ENCODE results near the gene ATG9B.

The ATG9B gene

GRCh38 chr7:150975536-150976319 is 48.6 kb downstream of the ATG9B start:
- no peaks in the 10 kb centered on the region for H3K9me3 Mint-ChIP-seq
- CTCF ChIA-PET, result interaction anchor here (1.1 to 3.1 kb wide), 8 partner anchors 10 to 353 kb away, joined by 3 to 16 read pairs (median 5); no protein-coding TSS in a partner anchor
- no peak for DNase-seq
- peaks cover 73% of the 10 kb centered on the region for H3K27me3 Mint-ChIP-seq
- peaks cover 52% of the 10 kb centered on the region for H3K4me1 Mint-ChIP-seq
- H3K36me3 Mint-ChIP-seq, result peaks cover 5% of the 10 kb centered on the region
- H3K27ac Mint-ChIP-seq, result peak overlapping the region; percentile 76
- peak overlapping the region; percentile 70 for H3K4me3 Mint-ChIP-seq

DNA sequence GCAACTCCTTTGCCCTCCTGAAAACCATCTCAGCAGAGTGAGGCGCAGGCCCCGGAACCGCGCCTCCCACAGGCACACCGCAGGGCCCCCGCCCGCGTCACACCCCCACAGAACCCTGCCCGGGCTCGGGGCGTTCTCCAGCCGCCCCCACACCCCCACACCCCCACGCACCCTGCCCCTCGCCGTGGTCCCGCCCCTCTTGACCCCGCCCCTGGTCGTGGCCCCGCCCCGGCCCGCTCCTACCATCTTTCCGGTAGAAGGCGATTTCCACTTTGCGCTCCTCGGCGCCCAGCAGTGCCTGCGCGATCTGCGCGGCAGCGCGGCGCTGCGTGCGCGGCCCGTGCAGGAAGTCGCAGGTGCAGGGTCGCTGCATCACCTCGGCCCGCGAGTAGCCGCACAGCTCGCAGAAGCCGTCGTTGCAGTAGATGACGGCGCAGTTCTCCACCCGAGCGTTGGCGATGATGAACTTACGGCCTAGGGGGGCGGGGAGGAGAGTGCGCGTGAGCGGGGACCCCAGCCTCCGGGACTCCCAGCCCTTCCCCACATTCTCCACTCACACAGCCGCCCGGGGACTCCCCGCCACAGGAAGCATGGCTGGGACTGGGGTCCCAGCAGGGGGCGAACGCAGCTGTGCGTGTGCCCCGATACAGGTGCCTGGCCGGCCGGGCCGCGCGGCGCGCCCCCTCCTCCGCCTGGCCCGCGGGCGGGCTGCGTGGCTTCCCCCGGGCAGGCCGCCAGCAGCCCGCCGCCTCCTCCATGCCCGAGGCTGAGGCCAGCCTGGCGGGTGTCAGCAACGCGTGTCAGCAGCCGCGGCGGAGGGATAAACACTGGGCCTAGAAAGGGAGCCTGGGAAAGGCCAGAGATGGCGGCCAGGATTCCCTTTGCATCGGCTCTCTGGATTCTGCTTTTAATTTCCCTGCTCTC is 49.6 kb downstream of the ATG9B start:
- DNase-seq, result peak; percentile 89
- Mint-ChIP-seq H3K36me3 (peaks cover 5% of the 10 kb centered on the region), H3K9me3 (no peaks in the 10 kb centered on the region), H3K27me3 (peaks cover 73% of the 10 kb centered on the region), H3K4me1 (peaks cover 56% of the 10 kb centered on the region), H3K4me3 (peak overlapping the region; percentile 78), H3K27ac (peak overlapping the region; percentile 84)
- CTCF ChIA-PET, result interaction anchor here (1.0 to 3.1 kb wide), 8 partner anchors 11 to 352 kb away, joined by 3 to 16 read pairs (median 3); no protein-coding TSS in a partner anchor

- H3K36me3 Mint-ChIP-seq, result peaks cover 5% of the 10 kb centered on the region
- peaks cover 60% of the 10 kb centered on the region for H3K4me1 Mint-ChIP-seq
- no peaks in the 10 kb centered on the region for H3K9me3 Mint-ChIP-seq
- peak overlapping the region; percentile 78 for H3K4me3 Mint-ChIP-seq
- DNase-seq, result peak; percentile 62
- peak overlapping the region; percentile 82 for H3K27ac Mint-ChIP-seq
- CTCF ChIA-PET, result interaction anchor here (1.0 to 3.1 kb wide), 8 partner anchors 10 to 273 kb away, joined by 3 to 16 read pairs (median 6); no protein-coding TSS in a partner anchor
- H3K27me3 Mint-ChIP-seq, result peaks cover 72% of the 10 kb centered on the region
These were observed 50.5 kb downstream of the ATG9B start for GRCh38 chr7:150973571-150974451.

DNA sequence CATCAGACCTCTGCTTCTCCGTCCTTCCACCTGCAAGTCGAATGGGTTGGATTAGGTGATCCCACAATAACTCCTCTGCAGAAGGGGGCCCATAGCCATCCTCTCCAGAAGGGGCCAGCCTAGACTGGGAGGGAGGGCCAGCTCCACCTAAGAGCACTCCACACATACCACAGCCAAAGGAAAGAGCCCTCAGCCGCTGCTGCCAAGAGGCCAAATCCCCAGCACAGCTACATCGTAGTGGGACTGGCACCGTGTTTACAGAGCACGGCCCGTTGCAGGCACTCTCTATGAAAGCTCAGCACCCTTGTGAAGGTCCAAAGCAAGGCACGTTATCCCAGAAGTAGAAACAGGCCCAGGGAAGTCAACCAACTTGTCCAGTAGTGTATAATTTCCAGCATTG is 51.6 kb downstream of the ATG9B start:
- Mint-ChIP-seq H3K4me1 (peaks cover 62% of the 10 kb centered on the region), H3K27ac (no peak overlapping the region), H3K27me3 (peaks cover 68% of the 10 kb centered on the region), H3K4me3 (no peak overlapping the region), H3K9me3 (no peaks in the 10 kb centered on the region), H3K36me3 (peaks cover 5% of the 10 kb centered on the region)
- CTCF ChIA-PET, result interaction anchor here (1.3 kb wide), 1 partner anchor 11 kb away, joined by 5 read pairs; no protein-coding TSS in a partner anchor
- no peak for DNase-seq

- H3K36me3 Mint-ChIP-seq, result peaks cover 4% of the 10 kb centered on the region
- H3K4me3 Mint-ChIP-seq, result no peak overlapping the region
- no peaks in the 10 kb centered on the region for H3K9me3 Mint-ChIP-seq
- peaks cover 62% of the 10 kb centered on the region for H3K27me3 Mint-ChIP-seq
- no peak overlapping the region for H3K27ac Mint-ChIP-seq
- CTCF ChIA-PET, result no interaction called here
- DNase-seq, result no peak
- H3K4me1 Mint-ChIP-seq, result peaks cover 58% of the 10 kb centered on the region
These were observed 52.2 kb downstream of the ATG9B start for GRCh38 chr7:150972023-150972468.

GRCh38 chr7:150971242-150972022 is 52.9 kb downstream of the ATG9B start:
- Mint-ChIP-seq H3K27me3 (peaks cover 56% of the 10 kb centered on the region), H3K9me3 (no peaks in the 10 kb centered on the region), H3K4me3 (no peak overlapping the region), H3K27ac (no peak overlapping the region), H3K36me3 (no peaks in the 10 kb centered on the region), H3K4me1 (peaks cover 53% of the 10 kb centered on the region)
- CTCF ChIA-PET, result interaction anchor here (1.5 kb wide), 1 partner anchor 9 kb away, joined by 5 read pairs; no protein-coding TSS in a partner anchor
- DNase-seq, result no peak

GRCh38 chr7:150970424-150970823 is 53.9 kb downstream of the ATG9B start:
- no peaks in the 10 kb centered on the region for H3K9me3 Mint-ChIP-seq
- peaks cover 45% of the 10 kb centered on the region for H3K4me1 Mint-ChIP-seq
- CTCF ChIA-PET, result interaction anchor here (0.8 to 1.5 kb wide), 5 partner anchors 8 to 72 kb away, joined by 3 to 5 read pairs (median 3); no protein-coding TSS in a partner anchor
- no peak overlapping the region for H3K27ac Mint-ChIP-seq
- no peaks in the 10 kb centered on the region for H3K36me3 Mint-ChIP-seq
- peaks cover 53% of the 10 kb centered on the region for H3K27me3 Mint-ChIP-seq
- no peak for DNase-seq
- no peak overlapping the region for H3K4me3 Mint-ChIP-seq

DNA sequence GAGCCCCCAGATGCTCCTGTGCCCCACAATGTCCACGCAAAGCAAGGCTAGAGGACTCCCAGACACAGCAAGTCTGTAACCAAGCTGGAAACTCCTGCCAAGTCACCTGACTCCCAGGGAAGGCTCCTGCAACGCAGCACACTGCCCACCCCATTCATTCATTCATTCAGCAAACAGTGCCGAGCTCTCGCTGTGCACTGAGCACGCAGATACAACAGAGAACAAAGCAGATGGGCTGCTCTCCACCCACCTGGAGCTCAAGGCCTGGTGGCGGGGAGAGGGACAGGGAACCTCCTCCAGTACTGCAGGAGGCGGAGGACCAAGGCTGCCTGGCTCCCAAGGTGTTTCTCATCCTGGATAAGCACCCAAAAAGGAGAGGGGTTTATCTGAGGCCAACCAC is 54.8 kb downstream of the ATG9B start:
- no peak overlapping the region for H3K27ac Mint-ChIP-seq
- CTCF ChIA-PET, result interaction anchor here (0.6 to 1.6 kb wide), 5 partner anchors 10 to 71 kb away, joined by 3 to 4 read pairs (median 3); no protein-coding TSS in a partner anchor
- peaks cover 56% of the 10 kb centered on the region for H3K27me3 Mint-ChIP-seq
- H3K4me1 Mint-ChIP-seq, result peaks cover 39% of the 10 kb centered on the region
- H3K4me3 Mint-ChIP-seq, result no peak overlapping the region
- no peaks in the 10 kb centered on the region for H3K9me3 Mint-ChIP-seq
- no peaks in the 10 kb centered on the region for H3K36me3 Mint-ChIP-seq
- DNase-seq, result no peak

DNA sequence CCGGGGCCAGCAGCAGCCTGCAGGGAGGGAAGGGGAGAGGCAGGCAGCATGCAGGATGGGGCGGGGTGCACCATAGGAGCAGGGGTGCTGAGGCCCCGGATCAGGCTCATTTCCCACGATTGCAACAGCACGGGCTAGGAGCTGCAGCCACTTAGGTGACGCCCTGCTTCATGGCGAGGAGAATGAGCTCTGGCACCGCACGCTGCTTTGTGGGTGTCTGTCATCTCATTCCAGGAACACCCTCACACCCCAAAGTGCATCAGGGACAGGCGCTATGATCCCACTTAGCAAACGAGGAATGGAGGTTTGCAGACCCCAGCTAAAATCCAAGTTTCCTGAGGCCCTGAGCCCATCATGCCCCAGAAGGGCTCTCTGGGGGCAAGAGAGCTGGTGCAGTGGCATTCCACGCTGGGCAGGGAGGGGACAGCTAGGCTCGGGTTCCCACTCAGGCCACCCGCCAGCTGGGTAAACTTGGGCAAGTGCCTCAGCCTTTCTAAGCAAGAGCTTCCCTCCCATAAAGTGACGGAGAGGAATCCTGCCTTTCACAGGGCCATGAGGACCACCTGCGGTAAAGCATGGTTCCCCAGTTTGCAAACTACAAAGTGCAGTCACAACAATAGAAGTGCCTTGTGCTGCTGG is 55.4 kb downstream of the ATG9B start:
- Mint-ChIP-seq H3K9me3 (no peaks in the 10 kb centered on the region), H3K36me3 (no peaks in the 10 kb centered on the region), H3K4me3 (no peak overlapping the region), H3K27ac (no peak overlapping the region), H3K4me1 (peaks cover 32% of the 10 kb centered on the region), H3K27me3 (peaks cover 55% of the 10 kb centered on the region)
- CTCF ChIA-PET, result interaction anchor here (0.6 to 1.6 kb wide), 4 partner anchors 9 to 50 kb away, joined by 3 to 4 read pairs (median 4); no protein-coding TSS in a partner anchor
- no peak for DNase-seq

GRCh38 chr7:150968056-150968733 is 56.1 kb downstream of the ATG9B start:
- Mint-ChIP-seq H3K27me3 (peaks cover 55% of the 10 kb centered on the region), H3K27ac (no peak overlapping the region), H3K4me1 (peaks cover 26% of the 10 kb centered on the region), H3K4me3 (no peak overlapping the region), H3K9me3 (no peaks in the 10 kb centered on the region), H3K36me3 (no peaks in the 10 kb centered on the region)
- no peak for DNase-seq
- CTCF ChIA-PET, result interaction anchor here (1.3 to 1.6 kb wide), 4 partner anchors 15 to 50 kb away, joined by 3 to 6 read pairs (median 4); no protein-coding TSS in a partner anchor

DNA sequence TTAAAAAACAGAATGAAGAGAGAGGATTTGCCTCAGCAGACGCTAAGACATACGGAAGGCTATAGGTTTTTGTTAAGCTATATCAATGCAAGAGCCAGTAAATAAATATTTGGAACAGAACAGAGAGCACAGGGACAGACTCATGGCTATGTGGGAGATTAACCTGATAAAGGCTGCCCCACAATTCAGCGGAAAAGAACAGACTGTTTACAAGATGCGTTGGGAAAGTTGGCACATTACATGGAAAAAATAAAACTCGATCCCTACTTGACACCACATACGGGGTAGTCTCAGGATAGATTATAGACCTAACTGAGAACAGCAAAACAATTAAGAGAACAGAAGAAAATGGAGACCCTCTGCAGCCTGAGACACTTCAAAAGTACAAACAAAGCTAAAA is 56.9 kb downstream of the ATG9B start:
- CTCF ChIA-PET, result interaction anchor here (1.0 to 1.6 kb wide), 4 partner anchors 16 to 142 kb away, joined by 3 to 6 read pairs (median 4); no protein-coding TSS in a partner anchor
- H3K4me1 Mint-ChIP-seq, result peaks cover 25% of the 10 kb centered on the region
- H3K9me3 Mint-ChIP-seq, result no peaks in the 10 kb centered on the region
- DNase-seq, result no peak
- no peak overlapping the region for H3K4me3 Mint-ChIP-seq
- H3K27me3 Mint-ChIP-seq, result peaks cover 64% of the 10 kb centered on the region
- no peak overlapping the region for H3K27ac Mint-ChIP-seq
- no peaks in the 10 kb centered on the region for H3K36me3 Mint-ChIP-seq

- peaks cover 22% of the 10 kb centered on the region for H3K4me1 Mint-ChIP-seq
- H3K27me3 Mint-ChIP-seq, result peaks cover 69% of the 10 kb centered on the region
- no peaks in the 10 kb centered on the region for H3K36me3 Mint-ChIP-seq
- no peak for DNase-seq
- no peak overlapping the region for H3K27ac Mint-ChIP-seq
- CTCF ChIA-PET, result interaction anchor here (0.6 to 6.3 kb wide), 2 partner anchors 19 to 52 kb away, joined by 3 to 91 read pairs; no protein-coding TSS in a partner anchor
- no peak overlapping the region for H3K4me3 Mint-ChIP-seq
- H3K9me3 Mint-ChIP-seq, result no peaks in the 10 kb centered on the region
These were observed 58.3 kb downstream of the ATG9B start for GRCh38 chr7:150966002-150966401.

All from activated naive CD4-positive, alpha-beta T cell treated with anti-CD3 and anti-CD28 coated beads, Interleukin-2, amount 10 ng/mL, durations not matched to agents 7 days and 5 days (primary cell).